Measurements from ENCODE around the gene GPR25.
"Not testable (repeated sequence)": the region's sequence is repeated elsewhere in the genome, so short reads cannot be mapped to it uniquely, and the experiment has no call there.

GPR25 gene

GRCh38 chr1:200895801-200896530 lies 23.2 kb downstream of the GPR25 start:
- no peak for DNase-seq

GRCh38 chr1:200896531-200897196 lies 23.9 kb downstream of the GPR25 start:
- no peak for DNase-seq

- DNase-seq = no peak
Measured at GRCh38 chr1:200897259-200897658, 24.5 kb downstream of the GPR25 start.

- DNase-seq = no peak
Measured at GRCh38 chr1:200899015-200899386, 26.2 kb downstream of the GPR25 start.

- no peak for DNase-seq
Measured at GRCh38 chr1:200899451-200899915, 26.7 kb downstream of the GPR25 start.

- DNase-seq = no peak
Measured at GRCh38 chr1:200899954-200900867, 27.4 kb downstream of the GPR25 start.

GRCh38 chr1:200900877-200901276 lies 28.1 kb downstream of the GPR25 start:
- no peak for DNase-seq

GRCh38 chr1:200901350-200901749 lies 28.6 kb downstream of the GPR25 start:
- DNase-seq = no peak

- DNase-seq = no peak
Measured at GRCh38 chr1:200901796-200902444, 29.1 kb downstream of the GPR25 start.

GRCh38 chr1:200903793-200904192 lies 31.0 kb downstream of the GPR25 start:
- DNase-seq = no peak

- no peak for DNase-seq
Measured at GRCh38 chr1:200904772-200905171, 32.0 kb downstream of the GPR25 start.

- no peak for DNase-seq
Measured at GRCh38 chr1:200905411-200906052, 32.8 kb downstream of the GPR25 start.

GRCh38 chr1:200906491-200906890 lies 33.7 kb downstream of the GPR25 start:
- no peak for DNase-seq

GRCh38 chr1:200907611-200908097 lies 34.9 kb downstream of the GPR25 start:
- no peak for DNase-seq

- no peak for DNase-seq
Measured at GRCh38 chr1:200908191-200908868, 35.5 kb downstream of the GPR25 start.

- no peak for DNase-seq
Measured at GRCh38 chr1:200909071-200909470, 36.3 kb downstream of the GPR25 start.

GRCh38 chr1:200909757-200910239 lies 37.0 kb downstream of the GPR25 start:
- DNase-seq = no peak

- no peak for DNase-seq
Measured at GRCh38 chr1:200911361-200911760, 38.6 kb downstream of the GPR25 start.

- DNase-seq = not testable (repeated sequence)
Measured at GRCh38 chr1:200911936-200912335, 39.2 kb downstream of the GPR25 start.

- no peak for DNase-seq
Measured at GRCh38 chr1:200912737-200913407, 40.1 kb downstream of the GPR25 start.

- DNase-seq = no peak
Measured at GRCh38 chr1:200916152-200916551, 43.4 kb downstream of the GPR25 start.
